Upper lobe of right lung (tissue), 1 donor: ENCODE results near the gene UBFD1. TPM values are rescaled to one million over a fixed set of nuclear protein-coding genes. Genes with fewer than 3 reads are reported as not detected.
A peak's percentile ranks its signal among the peaks of the same experiment; 100 is the strongest.
"Not testable (repeated sequence)": the region's sequence is repeated elsewhere in the genome, so short reads cannot be mapped to it uniquely, and the experiment has no call there.

ENCODE experiments used
- ATAC-seq: fragments of 200-7000 bp; cut with Tn5 transposase; one replicate; pipeline ENCODE4 v1.9.1; 2020; ENCODE audit warnings: mild to moderate bottlenecking, moderate library complexity
- DNase-seq: peaks from one replicate; pipeline ENCODE4 v3.0.0-alpha.2; 2020
- H3K27ac ChIP-seq: fragments of 200-600 bp; one replicate; pipeline ENCODE4 v1.8.0; 2022
- H3K27me3 ChIP-seq: fragments of 200-600 bp; one replicate; pipeline ENCODE4 v1.8.0; 2022; ENCODE audit warnings: mild to moderate bottlenecking
- H3K36me3 ChIP-seq: fragments of 200-600 bp; one replicate; pipeline ENCODE4 v1.8.0; 2022
- H3K4me1 ChIP-seq: fragments of 200-600 bp; one replicate; pipeline ENCODE4 v1.8.0; 2022
- H3K4me3 ChIP-seq: fragments of 200-600 bp; one replicate; pipeline ENCODE4 v1.8.0; 2022; ENCODE audit warnings: mild to moderate bottlenecking
- H3K9me3 ChIP-seq: fragments of 200-600 bp; one replicate; pipeline ENCODE4 v1.8.0; 2022
- CTCF ChIP-seq: fragments of 200-600 bp; IDR thresholded peaks from one replicate; pipeline ENCODE4 v1.8.0; 2022; ENCODE audit warnings: antibody characterized with exemption
- intact Hi-C: fragments of 100-400 bp; cut with DNase I; formaldehyde crosslinking; loops from one replicate; pipeline ENCODE4 v1.11.0; 2022
- long read RNA-seq: library from polyadenylated mRNA; unstranded; transcript quantifications from one replicate; pipeline ENCODE4 v2.0.0, GENCODE V29; 2021
- total RNA-seq: library from RNA; stranded (reverse); fragmentation: NEBNext Ultra II Directional; extraction: Animal tissue kit (Norgen Biotek cat#: 25700); gene quantifications from one replicate; pipeline ENCODE4 v1.2.1, GENCODE V29; 2021
- donor health status: DM: no; HTN: yes; CAD: no; lungs with severe emphysema.

The UBFD1 gene
- total RNA-seq = 42.3 TPM
- long read RNA-seq, full-length matches to known transcripts = 15 of 22 reads
- long read RNA-seq, partial matches to known transcripts = 2 of 22 reads
- long read RNA-seq, other reads (novel, unspliced or antisense) = 5 of 22 reads

GRCh38 chr16:23556881-23557778, at the start of gene UBFD1, which contains the start of gene EARS2:
Gene UBFD1 (plus strand): TSS chr16:23557727. CDS start chr16:23557743, 16 bp downstream.
Gene EARS2 (minus strand): TSS chr16:23557350. CDS start chr16:23557343, 7 bp downstream.
- intact Hi-C loops = no loop called here
- peak; percentile 92 for TF ChIP-seq CTCF

GRCh38 chr16:23508589-23509440, 48.7 kb upstream of the UBFD1 start:
- ATAC-seq = no peak
- no peaks in the 10 kb centered on the region for H3K9me3 ChIP-seq
- peak overlapping the region; percentile 83 for H3K4me3 ChIP-seq
- intact Hi-C loops = no loop called here
- no peaks in the 10 kb centered on the region for H3K27me3 ChIP-seq
- no peaks in the 10 kb centered on the region for H3K36me3 ChIP-seq
- H3K4me1 ChIP-seq = peaks cover 38% of the 10 kb centered on the region
- DNase-seq = no peak
- TF ChIP-seq CTCF = no peak
- peak overlapping the region; percentile 51 for H3K27ac ChIP-seq

More at GRCh38 chr16:23556881-23557778, at the start of gene UBFD1, which contains the start of gene EARS2:
- Histone ChIP-seq H3K4me3 (peak within 1 kb of the TSS; percentile 77), H3K36me3 (peaks cover 44% of the 10 kb centered on the region), H3K4me1 (peaks cover 21% of the 10 kb centered on the region), H3K9me3 (no peaks in the 10 kb centered on the region), H3K27me3 (no peaks in the 10 kb centered on the region), H3K27ac (peak within 1 kb of the TSS; percentile 84)
- ATAC-seq (peak; percentile 97), DNase-seq (peak; percentile 99)

- peak overlapping the region; percentile 83 for H3K4me3 ChIP-seq
- DNase-seq (no peak), ATAC-seq (no peak)
- H3K4me1 ChIP-seq = peaks cover 33% of the 10 kb centered on the region
- no peaks in the 10 kb centered on the region for H3K27me3 ChIP-seq
- H3K36me3 ChIP-seq = no peaks in the 10 kb centered on the region
- intact Hi-C loops = no loop called here
- TF ChIP-seq CTCF = no peak
- no peaks in the 10 kb centered on the region for H3K9me3 ChIP-seq
- peak overlapping the region; percentile 87 for H3K27ac ChIP-seq
These were observed 48.1 kb upstream of the UBFD1 start for GRCh38 chr16:23509441-23509754.

GRCh38 chr16:23509782-23510163, 47.8 kb upstream of the UBFD1 start:
- Histone ChIP-seq H3K4me1 (peaks cover 29% of the 10 kb centered on the region), H3K9me3 (no peaks in the 10 kb centered on the region), H3K36me3 (no peaks in the 10 kb centered on the region), H3K4me3 (peak overlapping the region; percentile 83), H3K27me3 (no peaks in the 10 kb centered on the region), H3K27ac (peak overlapping the region; percentile 87)
- no peak for DNase-seq
- ATAC-seq = peak; percentile 45
- intact Hi-C loops = no loop called here
- TF ChIP-seq CTCF = no peak

GRCh38 chr16:23510164-23510914, 47.2 kb upstream of the UBFD1 start, which contains the start of gene GGA2:
Gene GGA2 (minus strand): TSS chr16:23510494. CDS start chr16:23510411, 83 bp downstream.
- ATAC-seq = peak; percentile 96
- peaks cover 24% of the 10 kb centered on the region for H3K4me1 ChIP-seq

GRCh38 chr16:23510915-23511270, 46.6 kb upstream of the UBFD1 start:
- H3K36me3 ChIP-seq, H3K9me3 ChIP-seq, DNase-seq, ATAC-seq, H3K27ac ChIP-seq, intact Hi-C loops, H3K27me3 ChIP-seq: not testable (repeated sequence)
- H3K4me3 ChIP-seq = peak overlapping the region; percentile 83
- peaks cover 24% of the 10 kb centered on the region for H3K4me1 ChIP-seq

More at GRCh38 chr16:23510164-23510914, 47.2 kb upstream of the UBFD1 start, which contains the start of gene GGA2:
- Histone ChIP-seq H3K27me3 (no peaks in the 10 kb centered on the region), H3K9me3 (no peaks in the 10 kb centered on the region), H3K4me3 (peak within 1 kb of the TSS; percentile 83), H3K27ac (peak within 1 kb of the TSS; percentile 87), H3K36me3 (no peaks in the 10 kb centered on the region)
- no peak for TF ChIP-seq CTCF
- peak; percentile 92 for DNase-seq
- intact Hi-C loops = no loop called here
